K562 (cell line): ENCODE measurements around the gene EBF4. TPM values are rescaled to one million over a fixed set of nuclear protein-coding genes. Genes with fewer than 3 reads are reported as not detected.

Source experiments
- ATAC-seq: fragments of 200-7000 bp; cut with Tn5 transposase; 3 replicates; pipeline ENCODE4 v1.9.1; 2020; ENCODE audit warnings: moderate library complexity
- BruUV-seq: library from RNA; stranded (reverse); fragments of 400-500 nt; replicated peaks from 2 replicates; lab custom pipeline; 2021; lab: Mats Ljungman, UMichigan
- CTCF ChIA-PET: fragments of 300-600 bp; formaldehyde crosslinking; extraction: SDS; loops from one replicate; lab custom pipeline; 2021; ENCODE audit warnings: low intra/inter-chr PET ratio; lab: Yijun Ruan, JAX
- POLR2A ChIA-PET: fragments of 300-600, 350-650 bp; sonication (Branson Sonifier 250); formaldehyde crosslinking; extraction: SDS; loops from one replicate; lab custom pipeline; 2021; ENCODE audit warnings: antibody characterized with exemption, inconsistent platforms; lab: Yijun Ruan, JAX
- DNase-seq, 4 experiments: peaks; one replicate each; pipeline versions ENCODE4 v3.0.0 to v3.0.0-alpha.2; 2011 to 2018; ENCODE audit warnings: low spot score in 3 of 4, mixed read lengths in 3 of 4; ENCODE audit errors: extremely low read depth in 1 of 4
- FAIRE-seq: peaks from 2 replicates; lab custom pipeline; 2011; peaks lifted over from hg19 to GRCh38; lab: Jason Lieb, UNC
- H2AFZ ChIP-seq: 2 replicates; pipeline ENCODE4 v1.6.0; 2011; ENCODE audit warnings: low read depth, low read length, control low read depth, inconsistent platforms
- H3K27ac ChIP-seq: fragments of 200-600 bp; 3 replicates; pipeline ENCODE4 v1.8.0; 2011; ENCODE audit warnings: low read depth, mild to moderate bottlenecking, control low read depth, inconsistent platforms, low read length, moderate library complexity, mixed read lengths; ENCODE audit errors: extremely low read depth
- H3K27me3 ChIP-seq, 2 experiments: fragments of 300-600 bp in 1 of 2; 2 replicates in 1 of 2; 3 replicates in 1 of 2; pipeline versions ENCODE4 v1.6.0 to v1.8.0; 2011; ENCODE audit warnings: inconsistent platforms in 2 of 2, low read length in 2 of 2, mild to moderate bottlenecking in 1 of 2, mixed read lengths in 1 of 2, moderate library complexity in 1 of 2; ENCODE audit not compliant: control insufficient read depth in 2 of 2, insufficient read depth in 2 of 2
- H3K36me3 ChIP-seq: fragments of 300-600 bp; 3 replicates; pipeline ENCODE4 v1.8.0; 2011; ENCODE audit warnings: mild to moderate bottlenecking, low read length, inconsistent platforms; ENCODE audit not compliant: control insufficient read depth, insufficient read depth
- H3K4me1 ChIP-seq, 2 experiments: fragments of 200-600 bp in 1 of 2; replicated peaks in 1 of 2; 2 replicates in 1 of 2; 3 replicates in 1 of 2; pipeline versions ENCODE4 v1.5.1 to v1.8.0; 2011; ENCODE audit warnings: inconsistent platforms in 2 of 2, low read length in 2 of 2, mild to moderate bottlenecking in 1 of 2, mixed read lengths in 1 of 2, moderate library complexity in 1 of 2; ENCODE audit not compliant: control insufficient read depth in 2 of 2, insufficient read depth in 2 of 2
- H3K4me2 ChIP-seq: 2 replicates; pipeline ENCODE4 v1.6.1; 2011; ENCODE audit warnings: low read length, control low read depth, inconsistent platforms, mixed read lengths; ENCODE audit not compliant: insufficient read depth
- H3K4me3 ChIP-seq: fragments of 200-600 bp; sonication (generic), shearing (Covaris generic); 2 replicates; pipeline ENCODE4 v1.5.1; 2016; ENCODE audit warnings: control low read depth, inconsistent platforms
- H3K79me2 ChIP-seq: fragments of 200-600 bp; 3 replicates; pipeline ENCODE4 v1.8.0; 2011; ENCODE audit warnings: low read length, inconsistent platforms; ENCODE audit not compliant: control insufficient read depth, insufficient read depth
- H3K9ac ChIP-seq, 2 experiments: 2 replicates each; pipeline versions ENCODE4 v1.6.0 to v1.6.1; 2011; ENCODE audit warnings: low read depth in 2 of 2, low read length in 2 of 2, control low read depth in 1 of 2, inconsistent platforms in 1 of 2, mild to moderate bottlenecking in 1 of 2, mixed read lengths in 1 of 2; ENCODE audit not compliant: insufficient read depth in 1 of 2
- H3K9me1 ChIP-seq: one replicate; pipeline ENCODE4 v1.6.0; 2011; ENCODE audit warnings: inconsistent platforms, mild to moderate bottlenecking, low read length, moderate library complexity; ENCODE audit not compliant: control insufficient read depth, insufficient read depth
- H3K9me3 ChIP-seq: replicated peaks from 2 replicates; pipeline ENCODE4 v1.5.1; 2011; ENCODE audit warnings: low read depth, low read length, inconsistent platforms; ENCODE audit not compliant: control insufficient read depth, insufficient read depth
- H4K20me1 ChIP-seq: replicated peaks from 2 replicates; pipeline ENCODE4 v1.6.1; 2011; ENCODE audit warnings: low read length, inconsistent platforms, mixed read lengths; ENCODE audit not compliant: control insufficient read depth, insufficient read depth
- ETV1 ChIP-seq: fragments of 450-650 bp; conservative IDR thresholded peaks from 2 replicates; pipeline ENCODE4 v1.6.1; 2016; ENCODE audit warnings: missing genetic modification characterization, control low read depth, low read depth, missing compliant biosample characterization
- LCOR ChIP-seq: sonication (generic); formaldehyde crosslinking; IDR thresholded peaks from 2 replicates; pipeline ENCODE4 v1.8.0; 2022; ENCODE audit warnings: mild to moderate bottlenecking, missing genetic modification reagents
- LEF1 ChIP-seq: fragments of 450-650 bp; IDR thresholded peaks from 2 replicates; pipeline ENCODE4 v1.6.1; 2016; ENCODE audit warnings: mild to moderate bottlenecking
- MYNN ChIP-seq, 2 experiments: sonication (generic); formaldehyde crosslinking in 1 of 2; IDR thresholded peaks; 2 replicates each; pipeline versions ENCODE4 v1.5.0 to v1.6.1; 2016 to 2020; ENCODE audit warnings: antibody characterized with exemption in 1 of 2, missing genetic modification reagents in 1 of 2
- PHF8 ChIP-seq: fragments of 200-600 bp; sonication (generic); IDR thresholded peaks from 2 replicates; pipeline ENCODE4 v1.6.1; 2012; ENCODE audit warnings: mixed run types, mild to moderate bottlenecking, inconsistent platforms, low read length, moderate library complexity, borderline replicate concordance
- PRMT5 ChIP-seq: sonication (generic); formaldehyde crosslinking; IDR thresholded peaks from 2 replicates; pipeline ENCODE4 v1.5.0; 2020; ENCODE audit warnings: missing genetic modification reagents
- ZBTB26 ChIP-seq: fragments of 450-650 bp; formaldehyde crosslinking; IDR thresholded peaks from 2 replicates; pipeline ENCODE4 v1.4.0; 2022; ENCODE audit warnings: missing genetic modification characterization
- ZNF174 ChIP-seq: fragments of 250-450 bp; sonication (Bioruptor Pico); IDR thresholded peaks from 2 replicates; pipeline ENCODE4 v1.4.0; 2020; ENCODE audit warnings: mild to moderate bottlenecking
- whole genome bisulfite sequencing: fragments of 100-300 bp; shearing (Covaris generic); methylation state at CpG from one replicate; pipeline ENCODE4 v1.1.6; 2016; ENCODE audit warnings: low coverage, mixed read lengths; ENCODE audit not compliant: insufficient coverage; ENCODE audit errors: missing lambda C conversion rate; 5-methylcytosine and 5-hydroxymethylcytosine counted together
- in situ Hi-C: fragments of 300-500 bp; cut with MboI; formaldehyde crosslinking; loops from 4 replicates; pipeline ENCODE4 v1.15.0; 2018; ENCODE audit warnings: inconsistent platforms, mixed read lengths
- intact Hi-C: fragments of 100-400 bp; cut with micrococcal nuclease; formaldehyde crosslinking; loops from 2 replicates; pipeline ENCODE4 v1.14.2; 2022
- polyA plus RNA-seq, 8 experiments: library from polyadenylated mRNA; depleted of rRNA in 4 of 8; stranded (reverse) in 5 of 8; unstranded in 3 of 8; fragments of >200 nt; fragmentation: Nextera tagmentation in 2 of 8; fragmentation: Illumina TruSeq in 1 of 8; extraction: Ambion mirVana in 2 of 8; extraction: Trizol in 1 of 8; gene quantifications; 2 replicates each; pipeline versions ENCODE4 v1.2.1 to v1.2.3, GENCODE V29; 2011 to 2014; ENCODE audit warnings: inconsistent platforms in 1 of 8, missing spikeins in 1 of 8
- total RNA-seq, 7 experiments: library from RNA; depleted of rRNA in 6 of 7; stranded (reverse); fragments of >200 nt in 6 of 7; fragmentation: Illumina TruSeq in 2 of 7; extraction: Trizol in 2 of 7; gene quantifications; 2 replicates each; pipeline versions ENCODE4 v1.2.1 to v1.2.3, GENCODE V29; 2011 to 2021; ENCODE audit warnings: low replicate concordance in 1 of 7
- TF ChIP-seq, protein P1 (sequence below), 2 experiments: fragments of 250-450 bp in 1 of 2; fragments of 450-650 bp in 1 of 2; sonication (Bioruptor Pico) in 1 of 2; IDR thresholded peaks; 2 replicates each; pipeline versions ENCODE4 v1.6.1 to v1.8.0; 2016 to 2021; ENCODE audit warnings: mild to moderate bottlenecking in 2 of 2, moderate library complexity in 2 of 2, missing compliant biosample characterization in 1 of 2, missing genetic modification characterization in 1 of 2
- TF ChIP-seq, protein P2 (sequence below): fragments of 450-650 bp; conservative IDR thresholded peaks from 2 replicates; pipeline ENCODE4 v1.6.1; 2016; ENCODE audit warnings: missing genetic modification characterization, low read depth, mild to moderate bottlenecking, control low read depth, missing compliant biosample characterization

Gene EBF4
- total and polyA plus RNA-seq, 9 of the 15 experiments (the other 6 are each of a cell fraction or from before 2014, with no cell fraction given): 0.09 TPM; not detected in 8

- Histone ChIP-seq H3K9ac (no peak overlapping the region), H3K4me2 (no peak overlapping the region), H3K36me3 (no peaks in the 10 kb centered on the region), H3K79me2 (no peaks in the 10 kb centered on the region), H3K9me1 (no peaks in the 10 kb centered on the region), H3K27ac (no peak overlapping the region), H4K20me1 (no peaks in the 10 kb centered on the region), H3K9me3 (no peaks in the 10 kb centered on the region), H2AFZ (no peak overlapping the region), H3K4me3 (no peak overlapping the region), H3K27me3 (peaks cover 0 to 48% of the 10 kb centered on the region in 2 experiments; a peak in 2 of 5 replicates), H3K4me1 (peaks cover 2 to 39% of the 10 kb centered on the region in 2 experiments; a peak in 4 of 5 replicates)
- FAIRE-seq (no peak), DNase-seq (no peak), ATAC-seq (no peak)
- intact Hi-C loops (no loop called here), in situ Hi-C loops (no loop called here)
- no peak for TF ChIP-seq ETV1 (tag)
- TF ChIP-seq LCOR: no peak
- no peak for TF ChIP-seq ZNF174
- no peak for TF ChIP-seq LEF1
- no peak for TF ChIP-seq ZBTB26 (CRISPR knock-in tag)
- TF ChIP-seq, protein P1, sequence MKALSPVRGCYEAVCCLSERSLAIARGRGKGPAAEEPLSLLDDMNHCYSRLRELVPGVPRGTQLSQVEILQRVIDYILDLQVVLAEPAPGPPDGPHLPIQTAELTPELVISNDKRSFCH (CRISPR knock-in tag; IDR thresholded peaks at IDR 0.05): no peak
- TF ChIP-seq, protein P1 (tag; IDR thresholded peaks at IDR 0.05): no peak
- no peak for TF ChIP-seq PHF8
- no peak for TF ChIP-seq MYNN (IDR thresholded peaks at IDR 0.05)
- TF ChIP-seq MYNN (CRISPR knock-in tag; IDR thresholded peaks at IDR 0.05): no peak
- TF ChIP-seq PRMT5: no peak
- TF ChIP-seq, protein P2, sequence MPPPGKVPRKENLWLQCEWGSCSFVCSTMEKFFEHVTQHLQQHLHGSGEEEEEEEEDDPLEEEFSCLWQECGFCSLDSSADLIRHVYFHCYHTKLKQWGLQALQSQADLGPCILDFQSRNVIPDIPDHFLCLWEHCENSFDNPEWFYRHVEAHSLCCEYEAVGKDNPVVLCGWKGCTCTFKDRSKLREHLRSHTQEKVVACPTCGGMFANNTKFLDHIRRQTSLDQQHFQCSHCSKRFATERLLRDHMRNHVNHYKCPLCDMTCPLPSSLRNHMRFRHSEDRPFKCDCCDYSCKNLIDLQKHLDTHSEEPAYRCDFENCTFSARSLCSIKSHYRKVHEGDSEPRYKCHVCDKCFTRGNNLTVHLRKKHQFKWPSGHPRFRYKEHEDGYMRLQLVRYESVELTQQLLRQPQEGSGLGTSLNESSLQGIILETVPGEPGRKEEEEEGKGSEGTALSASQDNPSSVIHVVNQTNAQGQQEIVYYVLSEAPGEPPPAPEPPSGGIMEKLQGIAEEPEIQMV: no peak
- 15% methylated on average over 13 of the region's 49 CpGs for WGBS
- POLR2A ChIA-PET: no interaction called here
- BruUV-seq: no TSS peak
- CTCF ChIA-PET: no interaction called here
These were observed 56.9 kb downstream of the EBF4 start for GRCh38 chr20:2749343-2749950.
